Measurements from ENCODE around the gene LGR6. TPM values are rescaled to one million over a fixed set of nuclear protein-coding genes. Genes with fewer than 3 reads are reported as not detected.
"Not testable (repeated sequence)": the region's sequence is repeated elsewhere in the genome, so short reads cannot be mapped to it uniquely, and the experiment has no call there.

The LGR6 gene
- total RNA-seq, 4 donors from 2014 or later, result 0.12 to 2.8 (median 0.48) TPM

DNA sequence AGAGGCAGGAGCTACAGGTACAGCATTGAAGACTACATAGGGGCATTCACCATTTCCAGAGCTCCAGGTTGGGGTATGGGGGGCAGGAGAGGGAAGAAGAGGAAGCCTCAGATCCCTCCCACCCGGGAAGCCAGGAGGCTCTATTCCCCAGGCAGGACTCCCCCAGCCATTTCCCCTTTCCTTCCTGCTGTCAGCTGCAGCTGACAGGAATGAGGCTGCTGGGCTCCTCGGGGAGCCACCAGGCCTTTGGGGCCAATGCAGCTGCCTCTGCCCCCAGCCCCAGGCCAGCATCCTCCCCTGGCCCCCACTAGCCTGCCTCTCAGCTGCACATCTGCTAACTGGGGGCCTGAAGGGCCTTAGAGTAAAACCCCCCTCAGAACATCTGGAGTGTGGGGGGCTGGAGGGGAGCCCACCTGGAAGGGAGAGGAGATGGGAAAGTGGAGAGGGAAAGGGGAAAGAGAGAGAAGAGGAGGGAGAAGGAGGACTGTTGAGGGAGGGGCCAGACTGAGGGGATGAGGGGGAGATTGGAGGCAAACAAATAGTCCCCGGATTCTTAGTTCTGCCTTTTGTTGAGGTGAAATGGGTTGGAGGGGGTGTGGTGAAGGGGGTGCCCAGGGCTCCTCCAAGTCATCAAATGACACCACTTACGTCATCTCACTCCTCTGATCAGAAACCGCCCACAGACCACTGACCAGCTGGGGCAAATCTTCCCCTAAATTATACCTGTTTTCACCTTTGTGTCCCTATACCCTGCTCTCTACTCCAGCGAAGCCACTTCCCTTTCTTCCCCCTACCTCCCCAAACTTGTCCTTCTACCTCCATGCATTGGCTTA, 58.0 kb downstream of the LGR6 start:
- no peak for ATAC-seq
- 48% methylated on average over 6 of the region's 6 CpGs; no CpG with 5 or more reads in 1 of the 2 donors for WGBS, 2 donors (ENCODE audit: low coverage in 1 of 2)
- H3K4me1 ChIP-seq, result no peaks in the 10 kb centered on the region
- TF ChIP-seq POLR2AphosphoS5 (IDR thresholded peaks at IDR 0.05) (no peak), EP300 (IDR thresholded peaks at IDR 0.05) (no peak)
- H3K4me3 ChIP-seq, result no peak overlapping the region
- peaks cover 21% of the 10 kb centered on the region for H3K27me3 ChIP-seq
- H3K36me3 ChIP-seq, result no peaks in the 10 kb centered on the region
- H3K27ac ChIP-seq, result no peak overlapping the region
- no peaks in the 10 kb centered on the region for H3K9me3 ChIP-seq

GRCh38 chr1:202252271-202252670, 58.7 kb downstream of the LGR6 start:
- H3K27ac ChIP-seq, result no peak overlapping the region
- no peaks in the 10 kb centered on the region for H3K36me3 ChIP-seq
- H3K4me3 ChIP-seq, result no peak overlapping the region
- WGBS, 2 donors (ENCODE audit: low coverage in 1 of 2), result 60% methylated on average over 1 of the region's 1 CpG; no CpG with 5 or more reads in 1 of the 2 donors
- H3K27me3 ChIP-seq, result peaks cover 21% of the 10 kb centered on the region
- H3K4me1 ChIP-seq, result no peaks in the 10 kb centered on the region
- no peak for ATAC-seq
- no peaks in the 10 kb centered on the region for H3K9me3 ChIP-seq
- TF ChIP-seq, protein P1, sequence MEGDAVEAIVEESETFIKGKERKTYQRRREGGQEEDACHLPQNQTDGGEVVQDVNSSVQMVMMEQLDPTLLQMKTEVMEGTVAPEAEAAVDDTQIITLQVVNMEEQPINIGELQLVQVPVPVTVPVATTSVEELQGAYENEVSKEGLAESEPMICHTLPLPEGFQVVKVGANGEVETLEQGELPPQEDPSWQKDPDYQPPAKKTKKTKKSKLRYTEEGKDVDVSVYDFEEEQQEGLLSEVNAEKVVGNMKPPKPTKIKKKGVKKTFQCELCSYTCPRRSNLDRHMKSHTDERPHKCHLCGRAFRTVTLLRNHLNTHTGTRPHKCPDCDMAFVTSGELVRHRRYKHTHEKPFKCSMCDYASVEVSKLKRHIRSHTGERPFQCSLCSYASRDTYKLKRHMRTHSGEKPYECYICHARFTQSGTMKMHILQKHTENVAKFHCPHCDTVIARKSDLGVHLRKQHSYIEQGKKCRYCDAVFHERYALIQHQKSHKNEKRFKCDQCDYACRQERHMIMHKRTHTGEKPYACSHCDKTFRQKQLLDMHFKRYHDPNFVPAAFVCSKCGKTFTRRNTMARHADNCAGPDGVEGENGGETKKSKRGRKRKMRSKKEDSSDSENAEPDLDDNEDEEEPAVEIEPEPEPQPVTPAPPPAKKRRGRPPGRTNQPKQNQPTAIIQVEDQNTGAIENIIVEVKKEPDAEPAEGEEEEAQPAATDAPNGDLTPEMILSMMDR (IDR thresholded peaks at IDR 0.05), result no peak
- TF ChIP-seq POLR2A (IDR thresholded peaks at IDR 0.05) (no peak), POLR2AphosphoS5 (IDR thresholded peaks at IDR 0.05) (no peak), EP300 (IDR thresholded peaks at IDR 0.05) (no peak)

- Histone ChIP-seq H3K36me3 (no peaks in the 10 kb centered on the region), H3K4me3 (no peak overlapping the region), H3K4me1 (no peaks in the 10 kb centered on the region), H3K9me3 (no peaks in the 10 kb centered on the region), H3K27me3 (peaks cover 22% of the 10 kb centered on the region), H3K27ac (no peak overlapping the region)
- WGBS, 2 donors (ENCODE audit: low coverage in 1 of 2), result 79 to 100% methylated on average over 2 to 7 of the region's 8 CpGs
- no peak for ATAC-seq
- TF ChIP-seq POLR2A (IDR thresholded peaks at IDR 0.05) (no peak), EP300 (IDR thresholded peaks at IDR 0.05) (no peak), POLR2AphosphoS5 (IDR thresholded peaks at IDR 0.05) (no peak)
- TF ChIP-seq, protein P1 (IDR thresholded peaks at IDR 0.05), result no peak
These were observed 61.1 kb downstream of the LGR6 start for GRCh38 chr1:202254454-202255252.

DNA sequence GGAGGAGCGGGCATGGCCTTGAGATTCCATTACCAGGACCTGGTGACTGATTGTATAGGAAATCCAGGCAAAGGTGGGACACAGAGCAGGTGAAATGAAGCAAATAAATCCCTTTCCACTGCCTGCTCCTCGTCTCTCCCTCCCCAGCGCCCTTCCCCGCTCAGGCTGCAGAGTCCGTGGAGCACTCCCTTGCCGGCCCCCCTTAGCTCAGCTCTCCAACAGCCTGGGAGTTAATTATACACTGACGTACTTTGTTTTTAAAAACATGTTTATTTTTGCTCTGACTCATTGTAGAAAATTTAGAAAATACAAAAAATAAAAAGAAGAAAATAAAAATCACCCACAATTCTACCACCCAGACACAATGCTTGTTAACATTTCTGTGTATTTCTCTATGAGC, 61.7 kb downstream of the LGR6 start:
- no peak for ATAC-seq

DNA sequence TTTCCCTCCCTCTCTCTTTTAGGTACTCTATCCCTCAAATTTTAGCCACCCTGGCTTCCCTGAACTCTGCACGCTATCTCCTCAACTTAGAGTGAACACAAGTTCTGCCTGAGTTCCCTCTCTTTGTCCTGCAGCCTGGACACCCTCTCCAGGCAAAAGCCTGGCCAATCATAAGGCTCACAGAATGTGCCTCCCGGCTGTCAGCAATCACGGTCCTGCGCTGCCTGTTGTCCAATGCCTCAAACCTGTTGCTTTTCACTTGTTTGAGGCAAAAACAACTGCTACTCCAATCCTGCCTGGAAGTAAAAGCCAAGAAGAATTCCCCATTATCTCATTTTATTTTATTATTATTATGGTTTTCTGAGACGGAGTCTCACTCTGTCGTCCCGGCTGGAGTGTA, 66.1 kb downstream of the LGR6 start:
- Histone ChIP-seq H3K27me3 (peaks cover 35% of the 10 kb centered on the region), H3K4me3 (no peak overlapping the region), H3K4me1 (no peaks in the 10 kb centered on the region), H3K36me3 (no peaks in the 10 kb centered on the region), H3K27ac (no peak overlapping the region), H3K9me3 (peaks cover 0 to 5% (median 0%) of the 10 kb centered on the region in 3 donors)
- WGBS, 2 donors (ENCODE audit: low coverage in 1 of 2), result 70 to 76% methylated on average over 6 to 7 of the region's 7 CpGs
- ATAC-seq, result no peak
- TF ChIP-seq, protein P1 (IDR thresholded peaks at IDR 0.05), result no peak
- TF ChIP-seq POLR2AphosphoS5 (IDR thresholded peaks at IDR 0.05) (no peak), EP300 (IDR thresholded peaks at IDR 0.05) (no peak), POLR2A (IDR thresholded peaks at IDR 0.05) (no peak)

More for the DNA sequence above, 61.7 kb downstream of the LGR6 start:
- Histone ChIP-seq H3K4me3 (no peak overlapping the region), H3K36me3 (no peaks in the 10 kb centered on the region), H3K9me3 (no peaks in the 10 kb centered on the region), H3K27ac (no peak overlapping the region), H3K4me1 (no peaks in the 10 kb centered on the region), H3K27me3 (peaks cover 27% of the 10 kb centered on the region)
- TF ChIP-seq POLR2A (IDR thresholded peaks at IDR 0.05) (no peak), EP300 (IDR thresholded peaks at IDR 0.05) (no peak), POLR2AphosphoS5 (IDR thresholded peaks at IDR 0.05) (no peak)
- TF ChIP-seq, protein P1 (IDR thresholded peaks at IDR 0.05), result no peak
- WGBS, 2 donors (ENCODE audit: low coverage in 1 of 2), result 60 to 64% methylated on average over 3 to 6 of the region's 7 CpGs

- H3K36me3 ChIP-seq, H3K4me3 ChIP-seq, ATAC-seq, H3K27ac ChIP-seq, H3K9me3 ChIP-seq, H3K4me1 ChIP-seq: not testable (repeated sequence)
- WGBS, 2 donors (ENCODE audit: low coverage in 1 of 2), result 90% methylated on average over 2 of the region's 4 CpGs; no CpG with 5 or more reads in 1 of the 2 donors
- H3K27me3 ChIP-seq, result peaks cover 49% of the 10 kb centered on the region
These were observed 67.8 kb downstream of the LGR6 start for GRCh38 chr1:202261209-202261958.

Data from gastroesophageal sphincter (tissue), 4 donors.